Measurements from ENCODE around the gene PPFIA1.
A peak's percentile ranks its signal among the peaks of the same experiment; 100 is the strongest.
"Not testable (repeated sequence)": the region's sequence is repeated elsewhere in the genome, so short reads cannot be mapped to it uniquely, and the experiment has no call there.

Gene PPFIA1

DNA sequence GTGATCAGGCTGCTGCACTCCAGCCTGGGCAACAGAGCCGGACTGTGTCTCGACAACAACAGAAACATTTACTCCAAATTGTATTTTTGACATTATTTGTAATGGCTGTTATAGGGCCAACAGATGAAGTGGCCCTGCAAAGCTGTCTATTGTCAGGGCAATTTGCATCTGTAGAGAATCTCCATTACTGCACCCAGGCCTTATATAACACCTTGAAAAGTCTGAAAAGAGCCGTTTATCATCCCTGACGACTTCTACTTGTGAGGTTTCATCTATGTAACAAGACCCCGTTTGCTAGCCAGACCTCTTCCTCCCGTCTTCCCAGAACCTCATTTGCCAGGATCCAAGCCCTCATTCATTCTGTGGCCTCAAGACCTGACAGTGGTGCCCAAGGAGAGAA, 118.7 kb downstream of the PPFIA1 start:
- Histone ChIP-seq H2BK5ac (ENCODE audit: low read depth, low read length, poor library complexity) (peak overlapping the region; percentile 18), H3K18ac (ENCODE audit: low read length) (no peak overlapping the region), H3K9me3 (ENCODE audit: insufficient read depth, low read depth, low read length) (no peaks in the 10 kb centered on the region), H3K4me2 (ENCODE audit: low read length) (no peak overlapping the region), H2BK12ac (ENCODE audit: low read length) (peak overlapping the region; percentile 12), H3K36me3 (ENCODE audit: control insufficient read depth in 1 of 2, insufficient read depth in 2 of 2, low read length in 2 of 2) (peaks cover 10 to 15% of the 10 kb centered on the region in 2 experiments), H3K4me3 (ENCODE audit: low read depth, low read length) (no peak overlapping the region), H3K4me1 (ENCODE audit: control insufficient read depth in 1 of 2, insufficient read depth in 2 of 2, low read length in 2 of 2) (peaks cover 11 to 12% of the 10 kb centered on the region in 2 experiments), H3K23ac (ENCODE audit: low read length) (no peak overlapping the region), H3K27me3 (ENCODE audit: insufficient read depth, low read length) (no peaks in the 10 kb centered on the region), H2AFZ (ENCODE audit: insufficient read depth, low read length, poor library complexity) (no peak overlapping the region), H3K79me2 (ENCODE audit: control insufficient read depth, insufficient read depth, low read length, poor library complexity) (no peaks in the 10 kb centered on the region), H2AK5ac (ENCODE audit: low read length) (no peak overlapping the region), H3K14ac (ENCODE audit: low read length) (no peak overlapping the region), H2BK120ac (ENCODE audit: insufficient read depth, low read length, poor library complexity) (peak overlapping the region; percentile 55), H4K8ac (ENCODE audit: low read depth, low read length) (no peak overlapping the region), H4K91ac (ENCODE audit: low read depth, low read length) (peak overlapping the region; percentile 20), H3K27ac (ENCODE audit: low read depth, low read length) (peak overlapping the region; percentile 14), H3K9ac (ENCODE audit: low read length) (no peak overlapping the region), H4K12ac (ENCODE audit: low read depth, low read length) (no peak overlapping the region), H3K79me1 (ENCODE audit: low read length) (peaks cover 10% of the 10 kb centered on the region), H3K4ac (ENCODE audit: low read depth, low read length) (peak overlapping the region; percentile 44)
- WGBS (ENCODE audit: extremely low coverage, insufficient coverage, insufficient read length) = no CpG with 5 or more reads among the region's 6 CpGs
- DNase-seq = no peak

DNA sequence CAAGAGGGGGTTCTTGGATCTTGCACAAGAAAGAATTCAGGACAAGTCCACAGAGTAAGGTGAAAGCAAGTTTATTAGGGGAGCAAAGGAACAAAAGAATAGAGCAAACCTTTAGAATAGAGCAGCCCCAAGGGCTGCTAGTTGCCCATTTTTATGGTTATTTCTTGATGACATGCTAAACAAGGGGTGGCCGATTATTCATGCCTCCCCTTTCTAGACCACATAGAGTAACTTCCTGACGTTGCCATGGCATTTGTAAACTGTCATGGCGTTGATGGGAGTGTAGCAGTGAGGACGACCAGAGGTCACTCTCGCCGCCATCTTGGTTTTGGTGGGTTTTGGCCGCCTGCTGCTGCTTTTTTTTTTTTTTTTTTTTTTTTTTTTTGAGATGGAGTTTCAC, 120.4 kb downstream of the PPFIA1 start:
- not testable (repeated sequence) for H3K4ac ChIP-seq (ENCODE audit: low read depth, low read length); H3K23ac ChIP-seq (ENCODE audit: low read length); H3K27me3 ChIP-seq (ENCODE audit: insufficient read depth, low read length); H2AK5ac ChIP-seq (ENCODE audit: low read length); H3K14ac ChIP-seq (ENCODE audit: low read length); H3K4me2 ChIP-seq (ENCODE audit: low read length); H3K9me3 ChIP-seq (ENCODE audit: insufficient read depth, low read depth, low read length); H2BK12ac ChIP-seq (ENCODE audit: low read length); H3K36me3 ChIP-seq (ENCODE audit: control insufficient read depth in 1 of 2, insufficient read depth in 2 of 2, low read length in 2 of 2); H3K27ac ChIP-seq (ENCODE audit: low read depth, low read length); H3K79me2 ChIP-seq (ENCODE audit: control insufficient read depth, insufficient read depth, low read length, poor library complexity); H3K4me3 ChIP-seq (ENCODE audit: low read depth, low read length); H2AFZ ChIP-seq (ENCODE audit: insufficient read depth, low read length, poor library complexity); H4K91ac ChIP-seq (ENCODE audit: low read depth, low read length); H2BK5ac ChIP-seq (ENCODE audit: low read depth, low read length, poor library complexity); H2BK120ac ChIP-seq (ENCODE audit: insufficient read depth, low read length, poor library complexity); H3K9ac ChIP-seq (ENCODE audit: low read length); H4K8ac ChIP-seq (ENCODE audit: low read depth, low read length); H4K12ac ChIP-seq (ENCODE audit: low read depth, low read length); H3K18ac ChIP-seq (ENCODE audit: low read length); DNase-seq
- Histone ChIP-seq H3K79me1 (ENCODE audit: low read length) (peaks cover 10% of the 10 kb centered on the region), H3K4me1 (ENCODE audit: control insufficient read depth in 1 of 2, insufficient read depth in 2 of 2, low read length in 2 of 2) (peaks cover 11 to 12% of the 10 kb centered on the region in 2 experiments)
- no CpG with 5 or more reads among the region's 7 CpGs for WGBS (ENCODE audit: extremely low coverage, insufficient coverage, insufficient read length)

GRCh38 chr11:70394211-70394950, 123.9 kb downstream of the PPFIA1 start:
- Histone ChIP-seq H3K79me2 (ENCODE audit: control insufficient read depth, insufficient read depth, low read length, poor library complexity) (peaks cover 13% of the 10 kb centered on the region), H3K27ac (ENCODE audit: low read depth, low read length) (no peak overlapping the region), H3K4me1 (ENCODE audit: control insufficient read depth in 1 of 2, insufficient read depth in 2 of 2, low read length in 2 of 2) (peaks cover 9 to 15% of the 10 kb centered on the region in 2 experiments), H3K36me3 (ENCODE audit: control insufficient read depth in 1 of 2, insufficient read depth in 2 of 2, low read length in 2 of 2) (peaks cover 2 to 7% of the 10 kb centered on the region in 2 experiments), H2BK5ac (ENCODE audit: low read depth, low read length, poor library complexity) (no peak overlapping the region), H2AK5ac (ENCODE audit: low read length) (no peak overlapping the region), H3K9me3 (ENCODE audit: insufficient read depth, low read depth, low read length) (no peaks in the 10 kb centered on the region), H4K12ac (ENCODE audit: low read depth, low read length) (no peak overlapping the region), H3K14ac (ENCODE audit: low read length) (no peak overlapping the region), H2BK12ac (ENCODE audit: low read length) (no peak overlapping the region), H3K4ac (ENCODE audit: low read depth, low read length) (no peak overlapping the region), H3K9ac (ENCODE audit: low read length) (no peak overlapping the region), H2AFZ (ENCODE audit: insufficient read depth, low read length, poor library complexity) (no peak overlapping the region), H3K4me2 (ENCODE audit: low read length) (no peak overlapping the region), H3K4me3 (ENCODE audit: low read depth, low read length) (no peak overlapping the region), H3K23ac (ENCODE audit: low read length) (no peak overlapping the region), H3K27me3 (ENCODE audit: insufficient read depth, low read length) (no peaks in the 10 kb centered on the region), H2BK120ac (ENCODE audit: insufficient read depth, low read length, poor library complexity) (no peak overlapping the region), H4K8ac (ENCODE audit: low read depth, low read length) (no peak overlapping the region), H4K91ac (ENCODE audit: low read depth, low read length) (no peak overlapping the region), H3K18ac (ENCODE audit: low read length) (no peak overlapping the region), H3K79me1 (ENCODE audit: low read length) (peaks cover 22% of the 10 kb centered on the region)
- DNase-seq = no peak
- no CpG with 5 or more reads among the region's 15 CpGs for WGBS (ENCODE audit: extremely low coverage, insufficient coverage, insufficient read length)

DNA sequence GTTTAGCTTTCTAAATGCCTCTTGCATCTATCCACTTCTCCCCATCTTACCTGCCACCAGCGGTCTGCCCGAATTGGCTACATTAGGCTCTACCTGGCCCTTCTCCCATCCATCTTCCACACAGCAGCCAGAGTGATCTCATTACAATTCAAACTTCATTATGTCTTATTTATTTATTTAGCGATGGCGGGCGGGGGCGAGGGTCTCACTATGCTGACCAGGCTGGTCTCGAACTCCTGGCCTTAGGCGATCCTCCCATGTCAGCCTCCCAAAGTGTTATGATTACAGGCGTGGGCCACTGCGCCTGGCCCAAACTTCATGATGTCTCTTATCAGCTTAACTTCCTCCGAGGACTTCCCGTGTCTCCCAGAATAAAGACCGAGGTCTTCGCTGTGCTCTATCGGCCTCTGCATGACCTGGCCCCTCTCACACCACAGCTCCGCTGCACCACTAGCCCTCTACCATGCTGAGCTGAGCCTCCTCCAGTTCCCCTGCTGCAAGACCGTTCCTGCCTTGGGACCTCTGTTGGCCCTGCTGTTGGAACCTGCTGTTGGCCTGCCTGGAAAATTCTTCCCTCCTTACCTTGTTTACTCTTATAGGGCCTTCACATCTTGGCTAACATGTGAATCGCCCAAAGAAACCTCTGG, 127.0 kb downstream of the PPFIA1 start:
- H3K36me3 ChIP-seq (ENCODE audit: control insufficient read depth in 1 of 2, insufficient read depth in 2 of 2, low read length in 2 of 2) = peaks cover 2 to 10% of the 10 kb centered on the region in 2 experiments
- H3K27me3 ChIP-seq (ENCODE audit: insufficient read depth, low read length) = no peaks in the 10 kb centered on the region
- H3K4me1 ChIP-seq (ENCODE audit: control insufficient read depth in 1 of 2, insufficient read depth in 2 of 2, low read length in 2 of 2) = peaks cover 11 to 16% of the 10 kb centered on the region in 2 experiments
- no peaks in the 10 kb centered on the region for H3K9me3 ChIP-seq (ENCODE audit: insufficient read depth, low read depth, low read length)
- H4K12ac ChIP-seq (ENCODE audit: low read depth, low read length) = no peak overlapping the region
- H2BK12ac ChIP-seq (ENCODE audit: low read length) = no peak overlapping the region
- peaks cover 24% of the 10 kb centered on the region for H3K79me2 ChIP-seq (ENCODE audit: control insufficient read depth, insufficient read depth, low read length, poor library complexity)
- no CpG with 5 or more reads among the region's 18 CpGs for WGBS (ENCODE audit: extremely low coverage, insufficient coverage, insufficient read length)
- H2AFZ ChIP-seq (ENCODE audit: insufficient read depth, low read length, poor library complexity) = peak overlapping the region; percentile 50
- H3K9ac ChIP-seq (ENCODE audit: low read length) = peak overlapping the region; percentile 35
- H2AK5ac ChIP-seq (ENCODE audit: low read length) = no peak overlapping the region
- DNase-seq = no peak
- H3K23ac ChIP-seq (ENCODE audit: low read length) = no peak overlapping the region
- peak overlapping the region; percentile 66 for H3K4me2 ChIP-seq (ENCODE audit: low read length)
- H3K27ac ChIP-seq (ENCODE audit: low read depth, low read length) = no peak overlapping the region
- H3K79me1 ChIP-seq (ENCODE audit: low read length) = peaks cover 16% of the 10 kb centered on the region
- H3K4me3 ChIP-seq (ENCODE audit: low read depth, low read length) = peak overlapping the region; percentile 74
- no peak overlapping the region for H3K18ac ChIP-seq (ENCODE audit: low read length)
- H3K14ac ChIP-seq (ENCODE audit: low read length) = no peak overlapping the region
- H4K8ac ChIP-seq (ENCODE audit: low read depth, low read length) = peak overlapping the region; percentile 8
- H3K4ac ChIP-seq (ENCODE audit: low read depth, low read length) = peak overlapping the region; percentile 17
- H4K91ac ChIP-seq (ENCODE audit: low read depth, low read length) = no peak overlapping the region
- no peak overlapping the region for H2BK120ac ChIP-seq (ENCODE audit: insufficient read depth, low read length, poor library complexity)
- H2BK5ac ChIP-seq (ENCODE audit: low read depth, low read length, poor library complexity) = no peak overlapping the region

Data from trophoblast cell (in vitro differentiated cells and primary cell).